Esophagus squamous epithelium (tissue), 4 donors: Measurements from ENCODE around the gene SLC9A2.

ENCODE experiments used
- CTCF ChIP-seq, 6 experiments: fragments of 450-650 bp in 4 of 6; fragments of 200-600 bp in 2 of 6; sonication (generic) in 2 of 6; IDR thresholded peaks; one replicate each; pipeline ENCODE4 v1.5.1; 2016 to 2019; ENCODE audit warnings: antibody characterized with exemption in 6 of 6, mild to moderate bottlenecking in 4 of 6, moderate library complexity in 4 of 6
- POLR2A ChIP-seq, 4 donors: fragments of 450-650 bp; IDR thresholded peaks; one replicate each; pipeline ENCODE4 v1.6.1; 2017; ENCODE audit warnings: antibody characterized with exemption in 4 of 4, mild to moderate bottlenecking in 4 of 4, moderate library complexity in 3 of 4

GRCh38 chr2:102599486-102599885 is 19.9 kb upstream of the SLC9A2 start:
- TF ChIP-seq CTCF (IDR thresholded peaks at IDR 0.05) (no peak), POLR2A (IDR thresholded peaks at IDR 0.05) (no peak)
